ENCODE data around the gene THNSL1.

GRCh38 chr10:25024528-25024927, 8.1 kb downstream of the THNSL1 start:
- TF ChIP-seq GATA2 (IDR thresholded peaks at IDR 0.05; ENCODE audit: low read depth, low read length) (no peak), GATA3 (IDR thresholded peaks at IDR 0.05; ENCODE audit: low read depth, low read length) (no peak)
